GM18511 (cell line): ENCODE results near the gene TMEM9B.
"Not testable (repeated sequence)": the region's sequence is repeated elsewhere in the genome, so short reads cannot be mapped to it uniquely, and the experiment has no call there.

Experiments
- ATAC-seq: cut with Tn5 transposase; IDR thresholded peaks from one replicate; pipeline ENCODE4 v1.9.1; 2021; ENCODE audit warnings: mild to moderate bottlenecking, moderate library complexity; ENCODE audit not compliant: unreplicated experiment

Gene TMEM9B

GRCh38 chr11:8964324-8965320 lies at the start of gene TMEM9B:
Gene TMEM9B (minus strand): TSS chr11:8964442. CDS start chr11:8964313, 129 bp downstream.
- ATAC-seq, result peak; percentile 84

DNA sequence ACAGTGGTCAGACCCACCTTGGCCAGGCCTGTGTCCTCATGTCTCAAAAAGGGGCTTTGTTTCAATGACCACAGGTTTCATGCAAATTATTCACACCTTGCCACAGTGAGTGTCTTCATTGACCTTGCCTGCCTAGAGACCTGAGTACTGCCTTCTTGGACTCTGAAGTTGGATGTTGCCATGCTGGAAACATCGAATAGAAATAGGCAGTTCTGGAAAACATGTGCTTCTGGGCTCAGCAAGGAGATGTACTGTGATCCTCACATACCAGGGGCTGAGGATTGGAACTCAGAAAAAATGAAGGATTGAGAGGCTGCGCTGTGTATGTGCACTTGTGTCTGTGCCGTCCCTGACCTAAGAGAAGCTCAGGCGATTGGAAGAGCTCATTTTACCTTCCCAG lies 49.1 kb upstream of the TMEM9B start:
- no peak for ATAC-seq

DNA sequence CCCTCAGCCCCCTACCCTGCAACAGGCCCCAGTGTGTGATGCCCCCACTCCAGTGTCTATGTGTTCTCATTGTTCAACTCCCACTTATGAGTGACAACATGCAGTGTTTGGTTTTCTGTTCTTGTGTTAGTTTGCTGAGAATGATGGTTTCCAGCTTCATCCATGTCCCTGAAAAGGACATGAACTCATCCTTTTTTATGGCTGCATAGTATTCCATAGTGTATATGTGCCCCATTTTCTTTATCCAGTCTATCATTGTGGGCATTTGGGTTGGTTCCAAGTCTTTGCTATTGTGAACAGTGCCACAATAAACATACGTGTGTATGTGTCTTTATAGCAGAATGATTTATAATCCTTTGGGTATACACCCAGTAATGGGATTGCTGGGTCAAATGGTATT lies 45.3 kb upstream of the TMEM9B start:
- not testable (repeated sequence) for ATAC-seq

GRCh38 chr11:9008661-9009060 lies 44.4 kb upstream of the TMEM9B start:
- no peak for ATAC-seq

DNA sequence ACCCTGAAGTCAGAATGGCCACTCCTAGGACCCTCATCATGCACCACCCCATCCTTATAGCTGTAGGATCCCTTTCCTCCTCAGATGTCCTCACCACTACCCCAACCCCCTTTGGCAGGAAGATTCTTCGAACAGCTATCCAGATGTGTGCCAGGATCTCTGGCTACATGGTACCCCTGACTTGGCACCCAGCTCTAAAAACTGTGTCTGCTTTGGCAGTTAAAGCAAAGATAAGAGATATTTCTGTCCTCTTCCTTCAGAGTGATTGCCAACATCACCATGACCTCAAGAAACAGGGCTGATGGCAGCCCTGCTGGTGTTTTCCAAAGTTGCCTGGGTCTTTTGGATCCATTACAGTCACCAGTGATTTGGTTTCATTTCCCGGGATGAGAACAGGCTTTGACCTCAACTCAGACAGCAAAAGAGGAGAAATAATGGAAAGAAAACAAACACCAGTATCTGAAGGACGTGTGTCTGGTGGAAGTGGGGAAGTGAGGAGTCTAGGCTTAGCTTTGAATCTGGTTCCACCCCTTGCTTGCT lies 43.8 kb upstream of the TMEM9B start:
- no peak for ATAC-seq

- ATAC-seq, result no peak
Measured at GRCh38 chr11:9005087-9005486, 40.8 kb upstream of the TMEM9B start.

DNA sequence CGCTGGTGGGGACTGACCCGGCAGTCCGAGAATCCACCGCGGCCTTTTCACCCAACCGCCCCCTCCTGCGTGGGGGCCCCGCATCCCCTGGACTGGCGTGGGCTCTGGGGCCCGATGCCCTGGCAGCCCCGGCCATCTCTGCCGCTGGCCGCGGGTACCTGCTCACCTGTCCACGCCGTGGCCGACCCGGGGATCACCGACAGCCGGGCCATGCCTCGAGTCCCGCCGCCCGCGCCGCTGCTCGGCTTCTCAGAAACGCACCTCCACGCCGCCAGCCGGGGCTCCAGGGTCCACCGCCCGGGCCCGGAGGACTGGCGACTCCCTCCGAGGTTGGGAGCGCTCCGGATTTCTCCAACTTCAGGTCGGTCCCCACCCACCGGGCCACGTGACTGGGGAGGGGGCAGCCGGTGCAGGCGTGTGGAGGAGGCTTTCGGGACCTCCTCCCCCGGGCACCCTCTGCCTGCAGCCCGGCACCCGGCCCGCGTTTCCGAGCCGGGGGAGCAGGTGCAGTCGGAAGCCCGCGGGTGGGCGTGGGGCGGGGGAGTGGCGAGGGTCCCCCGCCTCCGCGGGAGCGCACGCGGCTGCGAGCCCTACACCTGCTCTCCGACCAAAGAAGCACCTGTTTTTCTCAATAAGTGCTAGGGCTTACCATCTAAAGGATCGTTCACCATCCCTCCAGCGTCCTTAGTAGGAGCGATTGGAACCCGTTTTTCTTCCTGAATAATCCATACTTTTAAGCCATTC lies 40.1 kb upstream of the TMEM9B start:
- ATAC-seq, result no peak

- no peak for ATAC-seq
Measured at GRCh38 chr11:9003573-9004182, 39.4 kb upstream of the TMEM9B start, which contains the start of gene NRIP3. Gene NRIP3 (minus strand): TSS chr11:9004001. CDS start chr11:9003935, 66 bp downstream.

DNA sequence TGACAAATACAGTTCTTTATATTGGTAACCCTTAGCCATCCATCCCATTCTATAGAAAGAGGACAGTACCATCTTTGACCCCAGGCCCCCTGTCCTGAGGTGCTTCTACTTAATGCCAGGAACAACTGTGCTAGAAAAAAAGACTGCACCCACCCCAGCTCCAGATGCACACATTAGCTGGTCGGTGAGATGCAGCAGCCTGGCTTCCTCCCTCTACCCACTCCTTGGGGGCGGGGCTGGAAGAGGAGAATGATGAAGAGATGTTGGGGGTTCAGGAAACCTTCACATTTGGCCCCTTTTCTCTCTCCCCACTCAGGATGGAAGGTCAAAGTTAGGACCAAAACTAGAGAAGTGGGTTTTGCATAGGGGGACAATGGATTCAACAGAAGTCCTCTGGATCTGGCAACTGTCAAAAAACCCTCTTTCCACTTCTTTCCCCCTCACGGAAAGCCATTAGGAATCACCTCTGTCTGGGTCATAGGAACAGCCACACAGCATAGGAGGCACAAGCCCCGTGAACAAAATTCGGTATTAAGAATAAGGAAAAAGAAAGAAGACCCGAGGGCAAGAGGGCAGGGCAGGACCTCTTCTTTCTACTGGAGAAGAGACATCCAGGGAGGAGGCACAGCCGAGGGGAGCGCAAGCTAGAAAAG lies 38.8 kb upstream of the TMEM9B start:
- no peak for ATAC-seq

DNA sequence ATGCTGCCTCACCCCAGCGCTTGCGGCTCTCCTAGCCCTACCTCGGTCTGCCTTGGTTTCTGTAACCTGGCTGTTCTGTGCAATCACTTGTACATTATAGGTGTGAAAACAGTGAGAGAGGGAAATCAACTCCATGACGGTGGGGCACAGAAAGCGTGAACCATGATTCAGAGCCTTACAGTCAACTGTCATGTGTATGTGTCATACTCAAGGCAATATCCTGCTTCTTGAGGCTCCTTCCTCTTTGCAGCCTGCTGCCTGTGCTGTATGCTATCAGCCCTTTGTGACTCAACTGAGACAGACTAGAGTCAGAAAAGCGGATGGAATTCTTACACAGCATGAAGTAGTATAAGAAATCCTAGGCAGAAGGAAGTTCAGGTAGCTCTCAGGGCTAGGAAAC lies 37.5 kb upstream of the TMEM9B start:
- no peak for ATAC-seq

DNA sequence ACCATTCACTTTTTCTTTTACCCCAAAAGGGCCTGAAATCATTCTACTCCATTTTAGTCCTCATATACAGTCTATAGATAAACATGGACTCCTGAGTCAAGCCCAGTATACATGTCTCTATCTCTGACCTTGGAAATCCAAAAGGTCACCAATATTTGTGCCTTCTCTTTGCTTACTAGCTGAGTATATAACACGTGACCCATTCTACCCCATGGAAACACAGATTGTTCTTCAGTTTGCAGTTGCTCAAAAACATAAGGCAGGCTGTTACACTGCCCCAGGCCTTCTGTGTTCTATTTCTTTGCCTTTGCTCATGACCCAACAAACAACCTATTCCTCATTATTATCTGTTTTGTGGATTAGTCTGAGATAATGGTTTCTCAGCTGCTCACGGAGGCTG lies 33.8 kb upstream of the TMEM9B start:
- no peak for ATAC-seq

DNA sequence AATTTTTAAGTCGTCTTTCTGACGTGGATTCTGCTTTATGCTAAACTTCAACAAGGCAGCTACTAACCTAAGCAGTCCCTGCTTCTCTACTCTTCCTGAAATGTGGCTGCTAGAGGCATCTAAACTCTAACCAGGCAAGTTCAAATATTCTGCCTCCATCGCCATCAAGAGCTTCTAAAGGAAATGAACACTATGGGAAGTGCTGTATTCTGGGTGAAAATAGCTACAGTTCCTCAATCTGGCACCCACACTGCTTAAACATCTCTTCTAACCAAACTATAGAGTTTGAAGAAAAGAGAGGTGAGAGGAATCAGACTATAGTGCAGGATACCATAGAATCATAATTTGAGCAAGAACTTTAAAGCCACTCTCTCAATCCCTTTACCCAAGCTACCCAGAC lies 33.2 kb upstream of the TMEM9B start:
- no peak for ATAC-seq

DNA sequence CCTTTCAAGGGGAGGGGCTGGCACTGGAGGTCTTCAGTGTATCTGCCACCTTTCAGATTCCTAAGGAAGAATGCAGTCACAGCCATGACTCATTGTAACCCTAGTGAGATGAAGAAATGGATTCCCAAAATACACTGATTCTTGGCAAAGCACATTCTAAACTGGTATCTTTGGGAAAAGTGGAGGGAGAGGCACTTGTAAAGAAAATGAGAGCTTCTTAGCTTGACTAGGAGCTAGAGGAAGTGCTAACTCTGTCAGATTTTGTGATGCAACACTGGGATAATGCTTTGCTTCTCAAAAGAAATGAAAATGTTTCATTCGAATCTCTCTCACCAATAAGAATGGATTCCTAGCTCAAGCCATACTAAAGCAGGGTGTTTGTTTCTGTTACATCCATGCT lies 25.2 kb upstream of the TMEM9B start:
- ATAC-seq, result no peak

- ATAC-seq, result no peak
Measured at GRCh38 chr11:8988329-8989234, 24.3 kb upstream of the TMEM9B start.

- ATAC-seq, result no peak
Measured at GRCh38 chr11:8987446-8987845, 23.2 kb upstream of the TMEM9B start.

- not testable (repeated sequence) for ATAC-seq
Measured at GRCh38 chr11:8986772-8987171, 22.5 kb upstream of the TMEM9B start.

- ATAC-seq, result no peak
Measured at GRCh38 chr11:8985462-8985861, 21.2 kb upstream of the TMEM9B start.

- no peak for ATAC-seq
Measured at GRCh38 chr11:8983552-8983951, 19.3 kb upstream of the TMEM9B start.

GRCh38 chr11:8980485-8980884 lies 16.2 kb upstream of the TMEM9B start:
- no peak for ATAC-seq
